ENCODE measurements around the gene ARF5.

Gene ARF5

GRCh38 chr7:127571741-127572505 is 16.3 kb upstream of the ARF5 start:
- Histone ChIP-seq H3K4me1 (ENCODE audit: insufficient read depth, low read length) (no peaks in the 10 kb centered on the region), H3K27ac (ENCODE audit: low read depth, low read length) (no peak overlapping the region), H3K9ac (ENCODE audit: low read depth, low read length) (no peak overlapping the region), H3K36me3 (ENCODE audit: insufficient read depth, low read length) (no peaks in the 10 kb centered on the region), H3K4me3 (ENCODE audit: low read length) (no peak overlapping the region), H3K27me3 (ENCODE audit: insufficient read depth, low read length) (no peaks in the 10 kb centered on the region), H3K9me3 (ENCODE audit: insufficient read depth, low read depth, low read length) (no peaks in the 10 kb centered on the region)
- 90% methylated on average over 3 of the region's 3 CpGs for WGBS

GRCh38 chr7:127578036-127578684 is 10.1 kb upstream of the ARF5 start:
- H3K4me1 ChIP-seq (ENCODE audit: insufficient read depth, low read length), result no peaks in the 10 kb centered on the region
- no peak overlapping the region for H3K9ac ChIP-seq (ENCODE audit: low read depth, low read length)
- H3K27me3 ChIP-seq (ENCODE audit: insufficient read depth, low read length), result no peaks in the 10 kb centered on the region
- no peaks in the 10 kb centered on the region for H3K9me3 ChIP-seq (ENCODE audit: insufficient read depth, low read depth, low read length)
- WGBS, result 79% methylated on average over 5 of the region's 5 CpGs
- H3K27ac ChIP-seq (ENCODE audit: low read depth, low read length), result no peak overlapping the region
- H3K36me3 ChIP-seq (ENCODE audit: insufficient read depth, low read length), result peaks cover 30% of the 10 kb centered on the region
- H3K4me3 ChIP-seq (ENCODE audit: low read length), result no peak overlapping the region

GRCh38 chr7:127578711-127579275 is 9.4 kb upstream of the ARF5 start:
- 92% methylated on average over 3 of the region's 4 CpGs for whole genome bisulfite sequencing
- Histone ChIP-seq H3K27me3 (ENCODE audit: insufficient read depth, low read length) (no peaks in the 10 kb centered on the region), H3K4me1 (ENCODE audit: insufficient read depth, low read length) (no peaks in the 10 kb centered on the region), H3K9me3 (ENCODE audit: insufficient read depth, low read depth, low read length) (no peaks in the 10 kb centered on the region), H3K9ac (ENCODE audit: low read depth, low read length) (no peak overlapping the region), H3K4me3 (ENCODE audit: low read length) (no peak overlapping the region), H3K27ac (ENCODE audit: low read depth, low read length) (no peak overlapping the region), H3K36me3 (ENCODE audit: insufficient read depth, low read length) (peaks cover 36% of the 10 kb centered on the region)

GRCh38 chr7:127580612-127581011 is 7.6 kb upstream of the ARF5 start:
- Histone ChIP-seq H3K4me1 (ENCODE audit: insufficient read depth, low read length) (0 out of 2 replicates have a peak, but pooled peaks cover under 1% of the 10 kb centered on the region), H3K4me3 (ENCODE audit: low read length) (no peak overlapping the region), H3K9me3 (ENCODE audit: insufficient read depth, low read depth, low read length) (no peaks in the 10 kb centered on the region), H3K9ac (ENCODE audit: low read depth, low read length) (no peak overlapping the region), H3K27ac (ENCODE audit: low read depth, low read length) (no peak overlapping the region), H3K27me3 (ENCODE audit: insufficient read depth, low read length) (peaks cover under 1% of the 10 kb centered on the region; the same call in 1 of the 2 replicates), H3K36me3 (ENCODE audit: insufficient read depth, low read length) (peaks cover 40% of the 10 kb centered on the region)

GRCh38 chr7:127581716-127582115 is 6.5 kb upstream of the ARF5 start:
- Histone ChIP-seq H3K27me3 (ENCODE audit: insufficient read depth, low read length) (peaks cover 12% of the 10 kb centered on the region), H3K4me3 (ENCODE audit: low read length) (no peak overlapping the region), H3K4me1 (ENCODE audit: insufficient read depth, low read length) (0 out of 2 replicates have a peak, but pooled peaks cover 4% of the 10 kb centered on the region), H3K36me3 (ENCODE audit: insufficient read depth, low read length) (peaks cover 40% of the 10 kb centered on the region), H3K9ac (ENCODE audit: low read depth, low read length) (no peak overlapping the region), H3K27ac (ENCODE audit: low read depth, low read length) (no peak overlapping the region), H3K9me3 (ENCODE audit: insufficient read depth, low read depth, low read length) (no peaks in the 10 kb centered on the region; the same call in 1 of the 2 replicates)
- 93% methylated on average over 1 of the region's 1 CpG for WGBS

- Histone ChIP-seq H3K9me3 (ENCODE audit: insufficient read depth, low read depth, low read length) (no peaks in the 10 kb centered on the region; the same call in 1 of the 2 replicates), H3K4me3 (ENCODE audit: low read length) (no peak overlapping the region), H3K4me1 (ENCODE audit: insufficient read depth, low read length) (0 out of 2 replicates have a peak, but pooled peaks cover 4% of the 10 kb centered on the region), H3K27me3 (ENCODE audit: insufficient read depth, low read length) (peaks cover 18% of the 10 kb centered on the region), H3K27ac (ENCODE audit: low read depth, low read length) (no peak overlapping the region), H3K36me3 (ENCODE audit: insufficient read depth, low read length) (peaks cover 40% of the 10 kb centered on the region), H3K9ac (ENCODE audit: low read depth, low read length) (no peak overlapping the region)
- 96% methylated on average over 14 of the region's 14 CpGs for WGBS
Observed at GRCh38 chr7:127582361-127582760, 5.8 kb upstream of the ARF5 start.

- WGBS, result 39% methylated on average over 12 of the region's 12 CpGs
- Histone ChIP-seq H3K4me3 (ENCODE audit: low read length) (peak overlapping the region; percentile 89), H3K36me3 (ENCODE audit: insufficient read depth, low read length) (peaks cover 42% of the 10 kb centered on the region), H3K9me3 (ENCODE audit: insufficient read depth, low read depth, low read length) (no peaks in the 10 kb centered on the region; the same call in 1 of the 2 replicates), H3K27me3 (ENCODE audit: insufficient read depth, low read length) (peaks cover 25% of the 10 kb centered on the region), H3K9ac (ENCODE audit: low read depth, low read length) (peak overlapping the region; percentile 72), H3K4me1 (ENCODE audit: insufficient read depth, low read length) (peaks cover 10% of the 10 kb centered on the region; the same call in 1 of the 2 replicates), H3K27ac (ENCODE audit: low read depth, low read length) (no peak overlapping the region)
Observed at GRCh38 chr7:127584648-127585043, 3.6 kb upstream of the ARF5 start.

GRCh38 chr7:127585044-127585953 is 2.9 kb upstream of the ARF5 start, which contains the start of gene GCC1:
Gene GCC1, minus strand, starts transcription at chr7:127585596. Its CDS starts 414 bp downstream, at chr7:127585182.
- Histone ChIP-seq H3K9me3 (ENCODE audit: insufficient read depth, low read depth, low read length) (no peaks in the 10 kb centered on the region; the same call in 1 of the 2 replicates), H3K27me3 (ENCODE audit: insufficient read depth, low read length) (peaks cover 25% of the 10 kb centered on the region), H3K27ac (ENCODE audit: low read depth, low read length) (peak within 1 kb of the TSS; percentile 79), H3K36me3 (ENCODE audit: insufficient read depth, low read length) (peaks cover 46% of the 10 kb centered on the region), H3K4me1 (ENCODE audit: insufficient read depth, low read length) (peaks cover 10% of the 10 kb centered on the region; the same call in 1 of the 2 replicates), H3K9ac (ENCODE audit: low read depth, low read length) (peak within 1 kb of the TSS; percentile 72), H3K4me3 (ENCODE audit: low read length) (peak within 1 kb of the TSS; percentile 89)
- WGBS, result 5% methylated on average over 78 of the region's 78 CpGs

- Histone ChIP-seq H3K9ac (ENCODE audit: low read depth, low read length) (no peak overlapping the region), H3K27me3 (ENCODE audit: insufficient read depth, low read length) (peaks cover 25% of the 10 kb centered on the region), H3K36me3 (ENCODE audit: insufficient read depth, low read length) (peaks cover 46% of the 10 kb centered on the region), H3K4me3 (ENCODE audit: low read length) (no peak overlapping the region), H3K4me1 (ENCODE audit: insufficient read depth, low read length) (peaks cover 10% of the 10 kb centered on the region; the same call in 1 of the 2 replicates), H3K27ac (ENCODE audit: low read depth, low read length) (no peak overlapping the region), H3K9me3 (ENCODE audit: insufficient read depth, low read depth, low read length) (no peaks in the 10 kb centered on the region; the same call in 1 of the 2 replicates)
- 76% methylated on average over 2 of the region's 2 CpGs for WGBS
Observed at GRCh38 chr7:127586346-127586745, 1.9 kb upstream of the ARF5 start.

GRCh38 chr7:127587663-127588018 is 570 bp upstream of the ARF5 start:
- Histone ChIP-seq H3K27ac (ENCODE audit: low read depth, low read length) (peak overlapping the region; percentile 28; the same call in 1 of the 2 replicates), H3K4me3 (ENCODE audit: low read length) (peak overlapping the region; percentile 73), H3K4me1 (ENCODE audit: insufficient read depth, low read length) (peaks cover 10% of the 10 kb centered on the region; the same call in 1 of the 2 replicates), H3K9ac (ENCODE audit: low read depth, low read length) (peak overlapping the region; percentile 64), H3K9me3 (ENCODE audit: insufficient read depth, low read depth, low read length) (no peaks in the 10 kb centered on the region; the same call in 1 of the 2 replicates), H3K27me3 (ENCODE audit: insufficient read depth, low read length) (peaks cover 25% of the 10 kb centered on the region), H3K36me3 (ENCODE audit: insufficient read depth, low read length) (peaks cover 39% of the 10 kb centered on the region)
- WGBS, result 73% methylated on average over 20 of the region's 20 CpGs

All from HUES64 (cell line).